C1 segment of cervical spinal cord (tissue), 14 donors: ENCODE measurements around the gene RETREG1.
A peak's percentile ranks its signal among the peaks of the same experiment; 100 is the strongest.
"Not testable (repeated sequence)": the region's sequence is repeated elsewhere in the genome, so short reads cannot be mapped to it uniquely, and the experiment has no call there.

Experiments
- DNase-seq, 14 donors: peaks; one replicate each; lab custom pipeline; 2025; lab: John Stamatoyannopoulos, UW

Gene RETREG1

DNA sequence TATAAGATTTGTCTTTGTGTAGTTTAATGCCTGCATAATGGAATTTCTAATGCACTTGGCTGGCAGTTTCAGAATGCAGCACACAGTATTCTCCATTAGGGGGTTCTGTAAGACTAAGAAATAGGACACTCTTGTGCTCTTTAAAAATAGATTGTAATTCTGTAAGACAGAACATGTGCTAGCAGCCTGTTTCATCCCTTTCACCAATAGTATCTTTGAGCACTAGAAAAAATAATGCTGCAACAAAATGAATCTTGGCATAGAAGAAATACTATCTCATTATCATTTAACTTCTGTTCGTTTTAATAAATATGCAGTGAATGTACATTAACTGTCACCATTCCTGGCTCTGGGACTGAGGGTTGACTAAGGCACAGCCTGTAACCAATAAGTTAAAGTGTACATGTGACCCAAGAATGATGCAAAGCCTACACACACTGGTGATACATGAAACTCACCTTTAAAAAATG lies 127.4 kb downstream of the RETREG1 start:
- DNase-seq: peak in 1 of 14 donors; percentile 62

DNA sequence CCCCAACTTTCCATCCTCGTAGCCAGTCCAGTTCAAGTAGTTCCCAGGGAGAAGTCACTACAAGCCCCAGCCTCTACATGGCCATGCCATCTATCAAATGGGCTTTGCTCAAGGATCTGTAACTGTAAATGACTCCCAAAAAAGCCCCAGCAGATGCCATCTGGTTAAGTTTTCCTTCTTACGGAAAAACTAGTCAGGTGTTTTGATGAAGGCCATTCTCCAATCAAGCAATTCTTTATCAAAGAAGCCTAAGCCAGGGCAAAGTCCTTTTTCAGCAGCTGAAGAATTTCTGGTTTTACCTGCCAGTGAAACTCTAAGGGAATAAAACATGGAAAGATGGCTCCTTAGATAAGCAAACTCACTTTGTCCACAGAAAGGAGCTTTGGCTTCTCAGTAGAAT lies 129.3 kb downstream of the RETREG1 start:
- DNase-seq: no peak

DNA sequence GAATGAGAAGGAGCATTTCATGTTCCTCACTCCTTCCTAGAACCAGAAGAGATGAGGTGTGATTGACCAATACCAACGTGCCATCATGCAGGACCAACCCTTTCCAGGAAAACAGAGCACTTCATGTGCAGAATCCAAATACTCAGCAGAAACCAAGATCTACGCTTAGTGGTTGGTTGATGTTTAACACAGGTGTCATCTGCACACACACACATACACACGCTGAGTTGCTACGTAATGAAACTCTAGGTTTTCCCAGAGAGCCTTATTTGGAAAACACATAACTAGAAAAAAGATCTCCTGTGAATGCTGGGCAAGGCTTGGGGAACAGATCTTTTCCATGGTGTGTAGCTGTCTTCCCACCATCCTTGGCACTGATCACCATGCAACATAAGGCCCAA lies 130.1 kb downstream of the RETREG1 start:
- no peak for DNase-seq

DNA sequence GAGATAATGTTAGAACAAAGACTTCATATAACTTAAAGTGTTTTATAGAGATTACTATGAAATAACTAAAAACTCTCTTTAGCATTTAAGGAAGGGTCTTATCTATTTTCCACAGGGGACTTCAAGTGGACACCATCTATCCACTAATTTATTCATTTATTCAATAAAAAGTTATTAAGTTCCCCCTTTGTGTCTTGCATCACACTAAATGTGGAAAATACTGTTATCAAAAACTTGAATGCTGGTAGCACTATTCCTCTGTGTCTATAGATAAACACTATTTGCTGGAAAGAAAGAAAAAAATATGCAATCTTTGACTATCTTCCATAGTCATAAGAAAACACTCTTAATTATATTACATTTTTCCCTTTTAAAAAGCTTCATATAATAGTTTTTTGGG lies 131.1 kb downstream of the RETREG1 start:
- no peak for DNase-seq

DNA sequence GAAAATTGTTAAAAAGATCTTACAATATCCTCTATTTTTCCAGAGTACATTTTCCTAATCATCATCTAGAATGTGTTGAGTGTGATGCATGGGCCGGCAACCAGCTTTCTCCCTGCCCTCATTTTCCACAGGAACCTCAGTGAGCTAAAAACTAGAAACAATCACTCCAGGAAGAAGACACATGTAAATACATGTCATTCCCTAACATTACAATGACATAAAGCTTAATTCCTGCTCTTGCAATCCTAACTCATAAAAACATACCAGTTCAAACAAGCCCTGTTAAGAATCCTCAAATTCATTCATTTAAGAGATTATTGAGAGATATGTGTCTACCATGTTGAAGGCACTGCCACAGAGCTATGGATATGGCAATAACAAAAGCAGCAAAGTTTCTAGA lies 132.7 kb downstream of the RETREG1 start:
- DNase-seq: no peak

DNA sequence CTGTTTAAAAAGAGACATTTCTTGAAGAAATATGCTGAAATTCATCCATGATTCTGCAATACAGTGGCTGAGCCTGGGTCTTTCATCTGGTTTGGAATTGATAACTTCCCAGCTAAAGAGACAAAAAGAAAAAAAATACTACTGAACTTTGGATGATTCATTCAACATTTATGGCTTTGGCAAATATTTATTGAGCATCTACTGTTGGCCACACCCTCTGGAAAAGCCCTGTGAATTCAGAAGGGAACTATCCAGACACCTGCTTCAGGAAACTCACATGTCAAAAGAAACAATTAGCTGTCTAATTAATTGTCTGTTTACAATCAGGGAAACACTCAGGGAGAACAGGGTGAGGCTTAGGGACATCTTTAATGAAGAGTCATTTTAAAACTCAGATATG lies 133.4 kb downstream of the RETREG1 start:
- DNase-seq: no peak

DNA sequence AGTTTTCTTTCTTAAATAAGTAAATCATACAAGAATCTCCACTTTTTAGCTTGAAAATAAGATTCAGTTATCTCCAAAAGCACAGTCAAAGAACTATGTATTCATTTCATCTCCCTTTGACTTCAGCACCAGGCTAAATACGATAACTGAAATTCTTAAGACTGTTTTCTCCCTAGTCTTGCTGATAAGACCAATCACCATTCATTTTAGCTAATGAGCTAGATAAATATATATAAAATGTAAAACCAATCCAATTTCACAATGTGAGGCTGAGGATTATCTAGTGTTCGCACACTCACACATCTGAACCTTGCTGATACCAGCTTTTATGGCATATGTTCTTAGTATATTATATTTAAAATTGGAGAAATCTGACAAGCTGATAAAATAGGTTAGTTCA lies 133.9 kb downstream of the RETREG1 start:
- DNase-seq: no peak

DNA sequence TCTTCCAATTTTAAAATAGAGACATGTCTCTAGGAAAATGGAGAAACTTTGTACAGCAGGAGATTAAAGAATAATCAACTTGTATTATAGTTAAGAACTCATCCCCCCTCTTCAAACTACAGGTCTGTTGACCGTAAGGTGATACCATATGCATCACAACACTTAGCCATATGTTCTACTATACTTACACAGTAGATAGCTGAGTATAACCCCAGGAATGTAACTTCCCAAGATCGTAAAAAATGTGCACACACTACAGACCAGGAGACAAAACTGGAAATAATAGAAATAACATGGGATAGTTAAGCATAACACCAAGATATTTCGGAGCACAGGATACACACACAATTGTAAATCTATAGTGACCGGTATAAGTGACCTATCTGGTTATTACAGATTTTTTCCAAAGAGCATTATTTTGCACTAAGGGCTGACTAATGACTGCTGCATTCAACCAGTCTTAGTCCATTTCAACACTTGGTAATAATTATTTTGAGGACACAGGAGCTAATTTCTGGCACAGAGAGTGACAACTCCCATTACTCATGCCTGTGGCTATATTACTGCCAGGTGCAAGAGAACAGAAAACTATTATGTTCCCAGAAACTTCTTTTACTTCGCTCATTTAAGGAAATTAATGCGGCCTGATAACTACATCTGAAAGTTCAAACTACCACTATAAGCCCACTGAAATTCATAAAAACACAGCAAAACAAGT lies 135.8 kb downstream of the RETREG1 start:
- no peak for DNase-seq

DNA sequence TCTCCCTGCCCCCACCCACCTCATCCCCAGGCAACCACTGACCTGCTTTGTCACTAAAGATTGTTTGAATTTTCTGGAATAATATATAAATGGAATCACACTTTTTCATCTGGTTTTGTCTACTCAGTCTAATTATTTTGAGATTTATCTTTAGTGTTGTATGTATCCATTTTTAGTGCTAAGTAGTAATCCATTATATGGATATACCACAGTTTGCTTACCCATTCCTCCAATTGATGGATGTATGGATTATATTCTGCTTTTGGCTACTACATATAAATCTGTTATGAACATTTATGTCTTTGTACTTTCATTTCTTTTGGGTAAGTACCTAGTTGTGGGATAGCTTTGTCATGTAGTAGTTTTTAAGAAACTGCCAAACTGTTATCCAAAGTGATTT lies 136.7 kb downstream of the RETREG1 start:
- no peak for DNase-seq

DNA sequence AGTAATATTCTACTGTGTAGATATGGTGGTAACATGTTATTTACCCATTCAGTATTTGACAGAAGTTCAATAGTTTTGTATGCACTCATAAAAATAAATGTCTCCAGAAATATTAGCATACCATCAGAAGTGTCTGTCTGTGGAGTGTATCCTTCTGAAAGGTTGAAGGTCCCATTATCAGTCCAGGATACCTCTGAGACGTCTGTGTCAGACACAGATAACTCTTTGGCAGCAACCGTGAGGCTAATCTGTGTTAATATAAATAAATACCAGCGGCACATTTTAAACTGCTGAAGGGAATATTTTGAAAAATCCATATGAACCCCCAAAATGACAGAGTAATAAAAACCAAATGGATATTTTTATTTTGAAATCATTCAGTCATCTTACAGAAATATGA lies 139.3 kb downstream of the RETREG1 start:
- DNase-seq: no peak

DNA sequence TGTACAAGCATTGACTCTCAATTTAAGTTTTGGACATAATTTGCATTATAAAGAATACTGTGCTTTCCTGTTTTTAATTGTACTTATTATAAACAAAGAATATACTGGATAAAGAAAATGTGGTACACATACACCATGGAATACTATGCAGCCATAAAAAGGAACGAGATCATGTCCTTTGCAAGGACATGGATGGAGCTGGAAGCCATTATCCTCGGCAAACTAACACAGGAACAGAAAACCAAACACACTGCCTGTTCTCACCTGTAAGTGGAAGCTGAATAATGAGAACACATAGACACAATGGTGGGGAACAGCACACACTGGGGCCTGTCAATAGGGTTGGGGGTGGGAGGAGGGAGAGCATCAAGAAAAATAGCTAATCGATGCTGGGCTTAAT lies 140.4 kb downstream of the RETREG1 start:
- not testable (repeated sequence) for DNase-seq

DNA sequence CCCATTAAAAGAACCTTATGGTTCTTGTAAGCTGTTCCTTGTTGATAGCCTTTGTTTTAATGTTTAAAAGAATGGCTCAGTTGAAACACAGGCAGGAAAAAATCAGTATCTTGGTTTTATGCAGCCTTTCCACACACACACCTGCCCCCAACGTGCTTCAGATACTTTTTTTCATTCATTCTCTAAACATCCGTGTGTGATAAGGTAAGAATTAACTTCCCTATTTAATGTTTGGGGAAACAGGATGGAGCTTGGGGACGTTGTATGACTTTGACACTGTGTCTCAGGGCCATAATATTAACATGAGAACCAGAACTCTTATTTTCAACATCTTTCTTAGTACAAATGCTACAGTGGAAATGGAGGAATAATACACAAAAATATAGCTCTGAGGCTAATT lies 145.4 kb downstream of the RETREG1 start:
- DNase-seq: no peak

DNA sequence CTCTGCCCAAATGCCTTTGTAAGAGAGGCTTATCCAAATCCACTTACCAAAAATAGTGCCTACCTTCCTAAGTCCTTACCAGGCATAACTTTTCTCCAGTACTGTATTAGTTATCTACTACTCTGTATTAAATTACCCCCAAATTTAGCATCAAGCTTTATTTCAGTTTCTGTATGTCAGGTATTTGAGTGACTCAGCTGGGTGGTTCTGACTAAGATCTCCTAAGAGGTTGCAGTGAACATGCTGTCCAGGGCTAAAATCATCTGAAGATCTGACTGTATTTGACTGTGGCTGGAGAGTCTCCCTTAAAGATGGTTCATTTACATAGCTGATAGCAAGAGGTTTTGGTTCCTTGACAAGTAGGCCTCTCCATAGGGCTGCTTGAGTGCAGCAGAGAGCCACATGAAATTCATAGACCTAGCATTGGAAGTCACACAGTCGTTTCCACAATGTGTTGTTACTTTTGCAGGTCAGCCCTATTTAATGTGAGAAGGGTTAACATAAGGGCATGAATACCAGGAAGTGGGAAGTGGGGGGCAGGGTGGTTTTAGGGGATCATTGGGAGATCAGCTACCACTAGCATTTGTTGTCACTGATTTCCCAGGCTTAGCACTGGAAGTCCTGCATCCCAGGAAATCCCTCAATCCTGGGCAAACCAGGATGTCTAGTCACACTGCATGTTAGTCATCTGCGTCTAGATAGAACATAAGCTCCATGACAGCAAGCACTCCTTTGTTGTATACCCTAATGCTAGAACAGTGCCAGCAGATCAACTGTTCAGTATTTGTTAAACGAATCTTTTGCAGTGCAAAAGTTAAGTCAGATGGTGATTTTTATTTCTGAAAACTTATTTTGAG lies 149.2 kb downstream of the RETREG1 start:
- no peak for DNase-seq

DNA sequence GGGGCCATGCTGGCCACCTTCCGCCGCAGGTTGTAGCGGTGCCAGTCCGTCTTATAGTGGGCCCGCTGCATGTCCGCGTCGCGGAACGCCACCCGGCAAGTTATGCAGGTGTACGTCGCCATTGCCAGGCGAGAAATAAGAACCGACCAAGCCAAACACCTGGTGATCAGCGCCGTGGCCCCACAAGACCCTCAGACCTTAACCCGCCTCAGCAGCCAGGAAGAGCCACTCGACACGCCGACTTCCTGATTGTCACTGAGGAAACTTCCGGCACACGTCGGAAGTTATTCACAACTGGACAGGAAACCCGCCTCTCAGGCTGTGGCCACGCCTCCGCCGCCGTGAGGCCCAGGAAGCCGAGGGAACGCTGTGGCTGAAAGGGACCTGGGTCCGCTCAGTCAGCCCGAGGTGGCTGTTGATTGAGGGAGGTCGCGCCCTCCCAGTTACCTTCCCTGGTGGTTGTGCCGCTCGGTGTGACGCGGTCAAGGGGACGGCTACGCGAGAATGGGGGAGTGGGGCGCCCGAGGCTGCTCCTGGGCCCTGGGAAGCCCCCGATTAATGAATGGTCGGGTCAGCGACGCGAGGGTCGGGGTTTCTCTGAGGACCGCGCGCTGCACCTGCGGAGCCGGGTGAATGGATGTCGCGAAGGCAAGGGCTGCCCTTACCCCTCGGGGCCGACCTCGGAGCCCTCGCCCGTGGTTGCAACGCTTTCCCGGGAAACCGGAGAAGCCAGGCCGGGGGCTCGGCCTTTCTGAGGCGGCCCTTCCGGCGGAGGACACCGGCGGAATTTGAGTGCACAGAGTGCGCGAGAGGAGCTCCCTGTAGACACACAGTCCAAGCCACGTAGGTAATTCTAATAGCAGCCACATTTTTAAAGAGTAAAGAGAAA lies 151.0 kb downstream of the RETREG1 start, which contains the start of gene ZNF622:
ZNF622 (minus strand) TSS at position 257 of the 889 bp plus-strand sequence; CDS start at position 122, 135 bp downstream.
- peak; percentile 4 to 90 (median 84) for DNase-seq

DNA sequence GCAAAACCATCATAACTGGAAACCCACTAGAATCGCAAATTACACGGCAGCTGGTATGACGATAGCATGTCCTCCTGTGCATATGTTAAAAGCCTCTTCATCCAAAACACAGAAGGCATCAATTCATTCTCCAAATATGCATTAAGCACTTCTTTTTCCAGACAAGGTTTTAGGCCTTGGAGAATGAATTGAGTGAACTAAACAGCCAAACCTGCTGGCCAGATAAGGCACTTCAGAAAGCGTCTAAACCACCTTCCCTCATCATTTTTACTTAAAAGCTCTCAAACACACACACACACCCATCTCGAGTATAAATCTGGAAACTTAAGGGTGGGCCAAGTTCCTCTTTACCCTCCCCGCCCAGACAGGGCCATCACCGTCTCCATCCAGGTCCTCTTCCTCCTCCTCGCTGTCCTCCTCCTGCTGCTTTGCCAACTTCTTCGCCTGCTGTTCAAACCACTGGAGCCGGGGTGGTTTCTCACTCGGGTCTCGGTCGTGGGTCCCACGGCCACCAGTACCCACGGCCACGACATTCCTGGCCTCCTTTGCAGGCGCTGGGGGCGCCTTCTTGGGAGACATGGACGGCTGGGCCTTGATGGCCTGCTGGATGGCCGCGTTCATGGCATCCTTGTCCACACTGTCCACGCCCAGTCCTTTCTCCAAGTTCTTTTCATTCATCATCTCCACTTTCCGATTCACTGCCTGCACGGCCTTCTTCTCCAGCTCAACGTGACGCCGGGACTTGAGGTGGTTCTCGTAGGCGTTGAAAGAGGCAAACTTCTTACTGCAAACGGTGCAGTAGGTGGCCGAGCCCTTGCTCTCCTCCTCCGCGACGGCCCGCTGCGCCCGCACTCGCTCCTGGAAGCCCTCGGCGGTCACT lies 151.9 kb downstream of the RETREG1 start:
- peak in 4 of 14 donors; percentile 12 to 33 (median 19) for DNase-seq

DNA sequence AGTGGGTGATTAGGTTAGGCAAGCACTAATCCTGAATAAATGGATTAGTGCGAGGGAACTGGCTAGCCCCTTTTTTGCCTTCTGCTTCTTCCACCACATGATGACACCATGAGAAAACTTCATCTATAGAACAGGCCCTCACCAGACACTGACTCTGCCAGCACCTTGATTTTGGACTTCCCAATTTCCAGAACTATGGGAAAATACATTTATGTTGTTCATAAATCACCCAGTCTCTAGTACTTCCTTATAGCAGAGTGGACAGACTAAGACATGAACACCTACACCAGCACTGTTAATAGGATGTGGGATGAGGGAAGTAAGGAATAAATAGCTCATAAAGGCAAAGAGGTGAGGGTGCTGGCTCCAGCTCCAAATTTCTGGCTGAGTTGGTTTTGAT lies 152.6 kb downstream of the RETREG1 start:
- DNase-seq: no peak

DNA sequence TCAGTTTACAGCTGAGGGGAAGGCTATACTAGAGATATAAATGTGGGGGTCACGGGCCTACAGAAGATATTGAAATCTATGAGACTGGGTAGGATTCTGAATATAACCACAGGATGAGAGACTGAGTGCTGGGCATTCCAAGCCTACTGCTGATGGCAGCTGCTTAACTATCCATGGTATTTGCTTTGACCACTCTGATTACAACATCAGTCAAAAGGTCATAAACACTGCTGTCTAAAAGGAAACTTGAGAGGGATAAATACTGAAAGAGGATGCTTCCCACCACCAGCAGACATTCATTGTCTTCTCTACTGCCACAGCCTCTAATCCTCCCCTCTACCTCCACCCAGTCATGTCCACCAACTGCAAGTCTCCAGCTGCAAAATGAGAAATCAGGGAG lies 155.0 kb downstream of the RETREG1 start:
- no peak for DNase-seq

DNA sequence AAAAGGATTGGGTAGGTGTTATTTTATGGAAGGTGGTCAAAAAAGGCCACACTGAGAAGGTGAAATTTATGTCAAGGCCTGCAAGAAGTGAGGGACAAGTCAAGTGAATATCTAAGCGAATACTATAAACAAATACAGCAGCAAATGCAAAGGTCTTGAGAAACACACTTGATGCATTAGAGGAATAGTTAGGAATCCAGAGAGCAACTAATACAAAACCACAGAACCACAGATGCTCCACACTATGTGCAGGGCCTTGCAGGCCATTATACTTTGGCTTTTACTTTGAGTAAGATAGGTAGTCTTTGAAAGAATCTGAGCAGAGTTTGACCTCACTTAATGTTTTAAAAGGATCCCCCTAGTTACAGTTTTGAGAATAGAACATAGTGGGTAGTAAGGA lies 155.8 kb downstream of the RETREG1 start:
- no peak for DNase-seq

DNA sequence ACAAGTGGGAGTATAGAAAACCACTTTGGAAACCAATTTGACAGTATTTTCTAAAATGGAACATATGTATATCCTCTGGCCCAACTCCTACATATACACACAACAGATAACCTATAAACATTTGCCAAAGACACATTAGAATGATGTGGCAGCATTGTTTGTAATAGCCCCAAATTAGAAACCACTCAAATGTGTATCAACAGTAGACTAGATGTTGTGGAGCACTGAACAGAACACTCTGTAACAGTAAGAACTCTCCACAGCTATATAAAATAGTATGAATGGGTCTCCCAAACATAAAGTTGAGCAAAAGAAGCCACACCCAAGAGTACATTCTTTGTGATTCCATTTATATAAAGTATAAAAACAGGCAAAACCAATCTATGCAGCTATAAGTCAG lies 157.3 kb downstream of the RETREG1 start:
- DNase-seq: no peak

DNA sequence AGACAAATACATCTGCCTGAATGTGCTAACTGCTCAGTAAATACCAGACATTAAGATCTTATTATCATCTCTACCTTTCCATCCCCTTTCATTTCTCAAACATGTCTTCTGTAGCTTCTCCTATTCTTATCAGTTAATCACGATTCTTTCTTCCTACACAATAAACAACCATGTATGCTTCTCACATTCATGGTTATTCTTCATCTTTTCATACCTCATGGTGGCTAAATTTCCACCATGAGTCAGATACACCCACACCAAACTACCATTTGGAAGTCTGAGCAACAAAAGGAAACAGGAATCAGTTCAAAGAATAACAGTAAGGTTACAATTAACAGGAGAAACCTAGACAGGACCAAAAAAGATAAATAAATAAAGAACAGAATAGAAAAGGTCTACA lies 158.9 kb downstream of the RETREG1 start:
- DNase-seq: no peak

DNA sequence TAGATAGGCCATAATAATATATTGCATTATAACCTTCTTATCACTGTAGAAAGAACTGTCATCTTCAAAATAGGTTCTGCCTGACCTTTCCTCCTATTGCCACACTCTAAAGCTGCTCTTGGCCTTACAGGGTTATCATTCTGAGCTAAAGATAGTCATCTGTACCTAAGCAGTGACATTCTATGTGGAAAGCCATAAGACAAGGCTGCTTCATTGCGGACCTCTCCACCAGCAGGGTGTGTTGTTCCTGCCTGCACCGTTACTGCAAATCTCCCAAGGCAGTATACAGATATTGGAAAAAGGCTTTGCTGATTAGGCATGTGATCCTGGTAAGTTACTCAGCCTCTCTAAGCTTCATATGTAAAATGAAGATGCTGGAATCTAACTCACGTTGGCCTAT lies 159.3 kb downstream of the RETREG1 start:
- DNase-seq: no peak
